KMS-11 (cell line): ENCODE measurements around the gene KCNA2.

ENCODE experiments used
- H2AFZ ChIP-seq: fragments of 200-600 bp; sonication (generic); 2 replicates; pipeline ENCODE4 v1.6.1; 2016; ENCODE audit warnings: antibody characterized with exemption, mixed run types, low read depth
- H3K27ac ChIP-seq: fragments of 200-600 bp; sonication (generic); 2 replicates; pipeline ENCODE4 v1.6.1; 2016; ENCODE audit warnings: mild to moderate bottlenecking, mixed run types
- H3K27me3 ChIP-seq: fragments of 200-600 bp; sonication (generic); 2 replicates; pipeline ENCODE4 v1.6.1; 2017; ENCODE audit warnings: mild to moderate bottlenecking, low read depth, mixed run types, moderate library complexity; ENCODE audit not compliant: insufficient read depth
- H3K36me3 ChIP-seq: fragments of 200-600 bp; sonication (generic); 2 replicates; pipeline ENCODE4 v1.6.1; 2017; ENCODE audit warnings: mild to moderate bottlenecking, mixed run types; ENCODE audit not compliant: insufficient read depth
- H3K4me1 ChIP-seq: fragments of 200-600 bp; sonication (generic); 2 replicates; pipeline ENCODE4 v1.6.1; 2016; ENCODE audit warnings: mild to moderate bottlenecking, low read depth, mixed run types; ENCODE audit not compliant: poor library complexity, severe bottlenecking
- H3K4me2 ChIP-seq: fragments of 200-600 bp; sonication (generic); 2 replicates; pipeline ENCODE4 v1.7.0; 2016; ENCODE audit warnings: mild to moderate bottlenecking, mixed run types
- H3K4me3 ChIP-seq: fragments of 200-600 bp; sonication (generic); IDR thresholded peaks from 2 replicates; pipeline ENCODE4 v1.6.1; 2017; ENCODE audit warnings: low read depth, low read length, mixed read lengths; ENCODE audit not compliant: insufficient read depth
- H3K79me2 ChIP-seq: fragments of 200-600 bp; sonication (generic); 2 replicates; pipeline ENCODE4 v1.6.1; 2016; ENCODE audit warnings: low read depth, mixed run types; ENCODE audit not compliant: insufficient read depth
- H3K9ac ChIP-seq: fragments of 200-600 bp; sonication (generic); 2 replicates; pipeline ENCODE4 v1.6.1; 2016; ENCODE audit warnings: mild to moderate bottlenecking, mixed run types
- H4K20me1 ChIP-seq: fragments of 200-600 bp; sonication (generic); 2 replicates; pipeline ENCODE4 v1.6.1; 2016; ENCODE audit warnings: mild to moderate bottlenecking, mixed run types; ENCODE audit not compliant: insufficient read depth
- CTCF ChIP-seq: fragments of 200-600 bp; sonication (generic); conservative IDR thresholded peaks from 2 replicates; pipeline ENCODE4 v1.6.1; 2017; ENCODE audit warnings: low read depth, mild to moderate bottlenecking, antibody characterized with exemption, low read length, moderate library complexity, mixed read lengths

Gene KCNA2

DNA sequence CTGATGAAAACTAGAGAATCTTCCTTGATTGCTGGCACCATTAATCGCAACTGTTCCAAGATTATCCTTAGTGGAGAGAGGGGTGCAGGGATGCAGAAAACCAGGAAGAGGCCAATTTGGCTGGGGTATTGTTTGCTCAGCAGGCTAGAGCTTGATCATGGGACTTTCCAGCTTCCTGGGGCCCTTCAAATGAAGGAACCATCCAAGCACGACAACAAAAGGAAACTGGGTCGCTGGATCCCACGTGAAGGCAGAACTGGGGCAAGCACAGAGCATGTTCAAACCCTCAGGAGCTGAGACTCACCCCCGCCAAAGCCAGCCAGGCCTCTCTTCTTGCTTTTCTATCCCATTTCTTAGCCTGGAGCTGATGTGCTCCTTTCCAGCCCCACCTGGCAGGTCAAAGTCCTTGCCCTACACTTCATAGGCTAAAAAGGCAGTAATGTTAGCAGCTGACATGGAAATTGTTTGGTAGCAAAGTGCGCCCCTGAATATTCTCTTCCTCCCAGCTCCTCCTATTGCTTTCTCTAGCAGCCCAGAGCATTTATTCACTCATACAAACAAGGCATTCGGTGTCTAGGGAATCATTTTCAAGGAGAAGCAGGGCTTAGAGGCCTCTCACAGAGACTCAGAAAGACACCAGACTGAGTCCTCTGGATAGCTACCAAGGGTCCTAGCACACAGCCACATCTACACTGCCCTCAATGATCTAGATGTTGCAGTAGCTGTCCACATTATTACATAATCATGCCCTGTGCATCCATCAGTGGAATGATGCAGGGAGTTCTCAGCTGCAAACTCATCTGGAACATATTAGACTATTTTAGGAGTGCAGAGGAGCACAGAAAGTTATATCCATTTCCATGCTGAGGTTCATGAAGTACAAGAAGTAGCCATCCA is 11.5 kb downstream of the KCNA2 start:
- H3K36me3 ChIP-seq, result no peaks in the 10 kb centered on the region
- no peaks in the 10 kb centered on the region for H4K20me1 ChIP-seq
- H2AFZ ChIP-seq, result no peak overlapping the region
- no peak overlapping the region for H3K4me2 ChIP-seq
- no peaks in the 10 kb centered on the region for H3K4me1 ChIP-seq
- H3K79me2 ChIP-seq, result no peaks in the 10 kb centered on the region
- no peak overlapping the region for H3K27ac ChIP-seq
- H3K4me3 ChIP-seq, result no peak overlapping the region
- no peak overlapping the region for H3K9ac ChIP-seq
- no peak for TF ChIP-seq CTCF
- no peaks in the 10 kb centered on the region for H3K27me3 ChIP-seq

DNA sequence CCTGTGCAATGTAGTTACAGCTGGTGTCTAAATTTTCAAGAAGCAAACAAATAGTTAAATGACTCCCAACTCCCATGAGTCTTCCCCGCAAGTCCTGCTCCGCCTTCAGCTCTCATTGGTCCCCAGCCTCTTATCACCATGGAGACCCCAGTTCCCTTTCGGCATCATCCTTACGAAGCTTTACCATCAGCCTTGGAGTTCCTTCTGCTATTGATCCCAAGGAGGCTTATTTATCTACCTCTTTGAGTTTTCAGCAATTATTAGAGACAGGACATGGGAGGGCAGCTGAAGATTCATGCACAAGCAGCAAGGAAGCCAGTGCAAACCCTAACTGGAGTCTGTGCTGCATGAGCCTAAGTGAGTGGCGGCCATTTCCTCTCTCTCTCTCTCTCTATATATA is 12.3 kb downstream of the KCNA2 start:
- Histone ChIP-seq H3K27ac (no peak overlapping the region), H4K20me1 (no peaks in the 10 kb centered on the region), H3K4me3 (no peak overlapping the region), H3K9ac (no peak overlapping the region), H3K36me3 (no peaks in the 10 kb centered on the region), H2AFZ (no peak overlapping the region), H3K79me2 (no peaks in the 10 kb centered on the region), H3K27me3 (no peaks in the 10 kb centered on the region), H3K4me2 (no peak overlapping the region), H3K4me1 (no peaks in the 10 kb centered on the region)
- no peak for TF ChIP-seq CTCF

GRCh38 chr1:110591956-110592355 is 14.2 kb downstream of the KCNA2 start:
- Histone ChIP-seq H3K79me2 (no peaks in the 10 kb centered on the region), H3K4me2 (no peak overlapping the region), H3K27ac (no peak overlapping the region), H4K20me1 (no peaks in the 10 kb centered on the region), H3K9ac (no peak overlapping the region), H2AFZ (no peak overlapping the region), H3K4me1 (no peaks in the 10 kb centered on the region), H3K4me3 (no peak overlapping the region), H3K27me3 (no peaks in the 10 kb centered on the region), H3K36me3 (no peaks in the 10 kb centered on the region)
- no peak for TF ChIP-seq CTCF

DNA sequence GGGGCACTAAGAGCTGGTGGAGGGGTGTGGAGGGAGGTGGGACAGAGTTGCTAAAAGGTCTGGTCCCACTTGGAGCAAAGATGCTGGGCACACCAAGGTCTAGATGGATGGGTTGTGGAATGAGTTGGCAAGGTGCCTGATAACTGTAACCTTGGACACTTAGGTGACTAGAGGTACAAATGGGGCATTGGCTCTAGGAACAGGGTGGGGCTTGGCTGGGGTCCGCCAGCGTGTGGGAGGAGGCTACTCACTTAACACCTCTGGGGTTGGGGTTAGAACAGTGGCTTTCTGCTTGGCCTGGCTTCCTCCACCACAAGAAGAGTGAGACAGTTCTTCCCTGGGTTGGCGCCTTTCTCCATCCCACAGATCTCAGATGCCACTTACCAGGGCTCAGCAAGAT is 17.2 kb downstream of the KCNA2 start:
- Histone ChIP-seq H3K36me3 (no peaks in the 10 kb centered on the region), H3K4me3 (no peak overlapping the region), H3K4me1 (peaks cover 1% of the 10 kb centered on the region), H2AFZ (no peak overlapping the region), H3K27ac (no peak overlapping the region), H3K79me2 (no peaks in the 10 kb centered on the region), H3K4me2 (no peak overlapping the region), H4K20me1 (no peaks in the 10 kb centered on the region), H3K27me3 (no peaks in the 10 kb centered on the region), H3K9ac (no peak overlapping the region)
- TF ChIP-seq CTCF, result no peak
